GM18870 (cell line): ENCODE results near the gene ZBTB46.
"Not testable (repeated sequence)": the region's sequence is repeated elsewhere in the genome, so short reads cannot be mapped to it uniquely, and the experiment has no call there.

Experiments used
- ATAC-seq: cut with Tn5 transposase; IDR thresholded peaks from one replicate; pipeline ENCODE4 v1.9.1; 2021; ENCODE audit warnings: moderate library complexity; ENCODE audit not compliant: unreplicated experiment

ZBTB46 gene, protein sequence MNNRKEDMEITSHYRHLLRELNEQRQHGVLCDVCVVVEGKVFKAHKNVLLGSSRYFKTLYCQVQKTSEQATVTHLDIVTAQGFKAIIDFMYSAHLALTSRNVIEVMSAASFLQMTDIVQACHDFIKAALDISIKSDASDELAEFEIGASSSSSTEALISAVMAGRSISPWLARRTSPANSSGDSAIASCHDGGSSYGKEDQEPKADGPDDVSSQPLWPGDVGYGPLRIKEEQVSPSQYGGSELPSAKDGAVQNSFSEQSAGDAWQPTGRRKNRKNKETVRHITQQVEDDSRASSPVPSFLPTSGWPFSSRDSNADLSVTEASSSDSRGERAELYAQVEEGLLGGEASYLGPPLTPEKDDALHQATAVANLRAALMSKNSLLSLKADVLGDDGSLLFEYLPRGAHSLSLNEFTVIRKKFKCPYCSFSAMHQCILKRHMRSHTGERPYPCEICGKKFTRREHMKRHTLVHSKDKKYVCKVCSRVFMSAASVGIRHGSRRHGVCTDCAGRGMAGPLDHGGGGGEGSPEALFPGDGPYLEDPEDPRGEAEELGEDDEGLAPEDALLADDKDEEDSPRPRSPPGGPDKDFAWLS

GRCh38 chr20:63830841-63831588, at the start of gene ZBTB46:
TSS of gene ZBTB46 (minus strand) at chr20:63831264. CDS start at chr20:63790757, 40,507 bp downstream.
- ATAC-seq: no peak

GRCh38 chr20:63878899-63879663, 48.0 kb upstream of the ZBTB46 start:
- ATAC-seq: no peak

DNA sequence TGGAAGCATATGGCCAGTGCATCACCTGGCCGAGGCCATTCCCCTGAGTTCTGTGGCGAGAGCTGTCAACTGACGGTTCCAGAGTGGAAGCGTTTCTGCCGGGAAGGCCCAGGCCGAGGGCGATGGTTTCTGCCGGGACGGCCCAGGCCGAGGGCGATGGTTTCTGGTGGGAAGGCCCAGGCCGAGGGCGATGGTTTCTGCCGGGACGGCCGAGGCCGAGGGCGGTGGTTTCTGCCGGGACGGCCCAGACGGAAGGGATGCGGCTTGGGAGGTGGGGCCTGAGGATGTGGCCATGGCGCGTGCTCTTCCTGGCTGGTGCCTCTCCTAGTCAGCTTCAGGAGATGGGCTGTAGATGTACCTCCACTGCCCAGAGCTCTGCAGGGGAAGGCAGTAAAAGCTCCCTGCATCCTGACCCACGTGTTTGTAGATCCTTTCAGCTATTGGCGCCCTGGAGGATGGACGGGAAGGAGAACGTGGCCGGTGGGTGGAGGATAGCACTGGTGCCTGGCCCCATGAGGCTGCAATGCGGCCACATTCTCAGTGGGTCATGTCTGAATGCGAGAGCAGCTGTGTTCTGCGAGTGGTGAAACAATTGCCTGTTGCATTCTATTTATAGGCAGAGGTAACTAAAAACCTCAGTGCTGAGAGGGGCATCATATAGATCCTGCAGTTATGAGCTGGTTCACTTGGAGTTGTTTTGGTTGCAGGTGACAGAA, 46.8 kb upstream of the ZBTB46 start:
- no peak for ATAC-seq

DNA sequence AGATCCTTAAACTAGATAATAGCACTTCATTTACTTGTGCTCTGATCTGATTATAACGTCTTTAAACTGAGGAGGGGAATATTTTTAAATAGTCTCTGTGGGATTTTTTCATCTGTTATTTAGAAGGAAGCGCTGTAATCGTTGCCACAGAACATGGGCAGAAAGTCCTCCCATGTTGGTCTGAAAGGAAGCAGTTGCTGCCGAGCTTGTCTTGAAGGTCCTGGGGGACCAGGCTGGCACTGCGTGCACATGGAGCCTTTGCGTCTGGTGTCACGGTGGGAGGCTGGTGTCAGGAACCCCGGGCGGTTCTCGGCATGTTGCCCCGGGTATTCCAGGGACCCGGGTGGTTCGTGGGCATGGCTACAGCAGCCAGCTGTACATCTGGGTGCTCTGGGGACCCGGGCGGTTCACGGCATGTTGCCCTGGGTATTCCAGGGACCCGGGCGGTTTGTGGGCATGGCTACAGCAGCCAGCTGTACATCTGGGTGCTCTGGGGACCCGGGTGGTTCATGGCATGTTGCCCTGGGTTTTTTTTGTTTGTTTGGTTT, 45.5 kb upstream of the ZBTB46 start:
- no peak for ATAC-seq

- ATAC-seq: not testable (repeated sequence)
Observed at GRCh38 chr20:63874241-63874640, 43.2 kb upstream of the ZBTB46 start.

- no peak for ATAC-seq
Observed at GRCh38 chr20:63873477-63873971, 42.5 kb upstream of the ZBTB46 start.

DNA sequence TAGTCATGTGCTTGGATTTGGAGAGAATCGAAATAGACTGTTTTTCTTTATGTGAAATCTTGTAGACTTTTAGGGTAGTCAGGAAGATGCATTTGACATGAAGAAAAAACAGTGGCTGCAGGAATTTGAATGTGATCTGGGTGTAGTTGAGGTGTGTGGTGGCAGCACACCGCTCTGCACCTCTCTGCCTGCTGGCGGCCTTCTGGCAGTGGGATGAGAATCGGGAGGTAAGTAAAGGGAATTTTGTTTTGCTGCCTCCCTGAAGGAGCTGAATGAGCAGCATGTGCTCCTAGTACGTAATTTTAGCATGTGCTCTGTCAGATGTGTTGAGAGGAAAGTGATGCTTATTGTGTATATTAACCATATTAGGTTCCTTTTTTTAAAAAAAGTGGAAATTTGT, 37.2 kb upstream of the ZBTB46 start:
- no peak for ATAC-seq

GRCh38 chr20:63867042-63867441, 36.0 kb upstream of the ZBTB46 start:
- not testable (repeated sequence) for ATAC-seq

GRCh38 chr20:63864978-63865640, 34.0 kb upstream of the ZBTB46 start, which contains the start of gene TPD52L2:
TSS of gene TPD52L2 (plus strand) at chr20:63865270. CDS start at chr20:63865366, 96 bp downstream.
- ATAC-seq: peak; percentile 74

DNA sequence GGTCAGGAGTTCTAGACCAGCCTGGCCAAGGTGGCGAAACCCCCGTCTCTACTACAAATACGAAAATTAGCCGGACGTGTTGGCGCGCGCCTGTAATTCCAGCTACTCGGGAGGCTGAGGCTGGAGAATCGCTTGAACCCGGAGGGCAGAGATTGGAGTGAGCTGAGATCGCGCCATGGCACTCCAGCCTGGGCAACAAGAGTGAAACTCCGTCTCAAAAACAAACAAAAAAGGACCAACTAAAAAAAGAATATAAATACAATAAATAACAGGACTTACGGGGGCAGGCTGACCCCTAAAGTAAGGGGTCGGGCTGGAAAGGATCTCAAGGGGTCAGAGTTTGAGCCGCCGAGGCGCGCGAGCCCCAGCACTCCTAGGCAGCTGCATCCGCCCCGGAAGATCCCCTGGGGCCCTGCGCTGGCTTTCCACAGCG, 33.5 kb upstream of the ZBTB46 start:
- ATAC-seq: no peak

- peak; percentile 51 for ATAC-seq
Observed at GRCh38 chr20:63863798-63864544, 32.9 kb upstream of the ZBTB46 start.

- ATAC-seq: no peak
Observed at GRCh38 chr20:63863021-63863797, 32.1 kb upstream of the ZBTB46 start.

DNA sequence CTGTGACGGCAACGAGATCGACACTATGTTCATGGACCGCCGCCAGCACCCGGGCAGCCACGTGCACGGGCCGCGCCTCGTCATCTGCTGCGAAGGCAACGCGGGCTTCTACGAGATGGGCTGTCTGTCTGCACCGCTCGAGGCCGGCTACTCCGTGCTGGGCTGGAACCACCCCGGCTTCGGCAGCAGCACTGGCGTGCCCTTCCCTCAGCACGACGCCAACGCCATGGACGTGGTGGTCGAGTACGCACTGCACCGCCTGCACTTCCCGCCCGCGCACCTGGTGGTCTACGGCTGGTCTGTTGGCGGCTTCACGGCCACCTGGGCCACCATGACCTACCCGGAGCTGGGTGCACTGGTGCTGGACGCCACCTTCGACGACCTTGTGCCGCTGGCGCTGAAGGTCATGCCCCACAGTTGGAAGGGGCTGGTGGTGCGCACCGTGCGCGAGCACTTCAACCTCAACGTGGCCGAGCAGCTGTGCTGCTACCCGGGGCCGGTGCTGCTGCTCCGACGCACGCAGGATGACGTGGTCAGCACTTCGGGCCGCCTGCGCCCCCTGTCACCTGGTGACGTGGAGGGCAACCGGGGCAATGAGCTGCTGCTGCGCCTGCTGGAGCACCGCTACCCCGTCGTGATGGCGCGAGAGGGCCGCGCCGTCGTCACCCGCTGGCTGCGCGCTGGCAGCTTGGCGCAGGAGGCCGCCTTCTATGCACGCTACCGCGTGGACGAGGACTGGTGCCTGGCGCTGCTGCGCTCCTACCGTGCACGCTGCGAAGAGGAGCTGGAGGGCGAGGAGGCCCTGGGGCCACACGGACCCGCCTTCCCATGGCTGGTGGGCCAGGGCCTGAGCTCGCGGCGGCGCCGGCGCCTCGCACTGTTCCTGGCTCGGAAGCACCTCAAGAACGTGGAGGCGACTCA, 31.2 kb upstream of the ZBTB46 start:
- no peak for ATAC-seq

GRCh38 chr20:63861365-63861934, 30.4 kb upstream of the ZBTB46 start, which contains the start of gene ABHD16B:
TSS of gene ABHD16B (plus strand) at chr20:63861498. CDS start at chr20:63861541, 43 bp downstream.
- ATAC-seq: no peak

DNA sequence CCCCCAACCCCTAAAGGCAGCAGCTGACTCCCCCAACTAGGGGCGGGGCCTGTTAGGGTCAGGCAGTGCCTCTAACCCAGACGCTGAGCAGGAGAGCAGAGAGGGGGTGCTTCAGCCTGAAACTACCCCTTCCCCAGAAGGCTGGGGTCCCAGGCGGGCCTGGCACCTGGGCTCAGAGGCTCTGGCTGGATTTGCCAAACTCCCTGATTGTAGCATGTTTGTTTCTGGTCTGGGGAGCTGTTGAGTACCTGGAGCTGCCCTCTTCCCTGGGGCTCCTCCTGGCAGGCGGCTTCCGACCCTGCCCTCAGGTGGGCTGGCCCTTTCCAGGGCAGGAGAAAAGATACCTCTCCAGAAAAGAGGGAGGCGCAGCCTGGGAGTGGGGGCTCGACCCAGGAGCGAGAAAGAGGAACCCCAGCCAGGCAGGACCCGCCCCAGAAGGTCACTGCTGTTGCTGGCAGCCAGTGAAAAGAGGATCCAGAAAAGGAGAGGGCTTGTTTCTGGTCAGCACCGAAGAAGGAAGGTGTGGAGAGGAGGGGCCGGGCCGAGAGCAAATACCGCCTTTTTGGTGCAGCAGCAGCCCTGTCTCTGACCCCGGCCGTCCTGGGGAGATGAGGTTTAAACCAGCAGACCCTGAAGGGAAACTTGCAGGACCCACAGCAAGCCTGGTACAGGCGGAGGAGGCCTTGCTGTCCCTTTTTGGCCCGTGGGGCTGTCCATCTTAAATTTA, 29.4 kb upstream of the ZBTB46 start:
- ATAC-seq: no peak
